HEK293T (cell line): ENCODE measurements around the gene PLXND1.
"Not testable (repeated sequence)": the region's sequence is repeated elsewhere in the genome, so short reads cannot be mapped to it uniquely, and the experiment has no call there.

Experiments
- FOXK2 ChIP-seq: fragments of 450-650 bp; IDR thresholded peaks from 2 replicates; pipeline ENCODE4 v1.6.1; 2016; ENCODE audit warnings: mild to moderate bottlenecking
- SP1 ChIP-seq: fragments of 450-650 bp; IDR thresholded peaks from 2 replicates; pipeline ENCODE4 v1.6.1; 2017
- SUZ12 ChIP-seq: fragments of 450-650 bp; IDR thresholded peaks from 2 replicates; pipeline ENCODE4 v1.6.1; 2016; ENCODE audit warnings: mild to moderate bottlenecking

DNA sequence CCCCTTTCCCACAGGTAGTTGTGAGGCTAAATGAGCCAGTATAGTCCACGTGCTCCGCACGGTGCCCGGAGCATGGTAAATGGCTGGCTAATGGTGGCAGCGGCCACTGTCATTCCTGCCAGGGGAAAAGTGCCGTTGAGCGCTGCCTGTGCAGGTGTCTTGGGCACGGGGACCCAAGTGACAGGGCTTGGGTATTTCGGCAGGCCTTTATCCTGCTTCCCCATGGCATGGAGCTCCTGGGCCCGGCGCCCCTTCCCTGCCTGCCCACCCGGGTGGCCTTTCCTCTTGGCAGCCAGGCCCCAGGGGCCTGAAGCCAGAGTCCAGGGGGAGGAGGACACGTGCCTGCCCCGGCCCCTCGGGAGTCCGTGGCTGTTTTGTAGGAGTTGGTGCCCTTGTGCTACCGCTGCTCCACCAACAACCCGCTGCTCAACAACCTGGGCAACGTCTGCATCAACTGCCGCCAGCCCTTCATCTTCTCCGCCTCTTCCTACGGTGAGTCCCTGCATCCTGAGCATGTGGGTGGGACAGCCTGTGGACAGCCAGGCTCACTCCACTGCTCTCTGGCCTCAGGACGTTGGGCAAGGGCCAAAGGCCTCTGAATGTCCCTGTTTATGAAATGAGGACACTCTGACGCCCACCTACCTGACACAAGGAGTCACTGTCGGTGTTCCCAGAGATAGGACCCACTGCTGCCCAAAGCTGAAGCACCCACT is 91.2 kb downstream of the PLXND1 start:
- not testable (repeated sequence) for TF ChIP-seq SP1, FOXK2, SUZ12
